Fibroblast of lung (primary cell): Measurements from ENCODE around the gene RAN.

Experiments
- EZH2 ChIP-seq: IDR thresholded peaks from 2 replicates; pipeline ENCODE4 v1.5.1; 2012; ENCODE audit warnings: low read length, control low read depth, mild to moderate bottlenecking; ENCODE audit errors: missing control alignments
- TF ChIP-seq, protein P1 (sequence below), 2 donors: IDR thresholded peaks in 1 of 2; conservative IDR thresholded peaks in 1 of 2; 1 replicate in 1 of 2; 2 replicates in 1 of 2; pipeline ENCODE4 v1.5.1; 2011 to 2012; ENCODE audit warnings: low read length in 2 of 2, control low read depth in 1 of 2, inconsistent platforms in 1 of 2, low read depth in 1 of 2, mild to moderate bottlenecking in 1 of 2

DNA sequence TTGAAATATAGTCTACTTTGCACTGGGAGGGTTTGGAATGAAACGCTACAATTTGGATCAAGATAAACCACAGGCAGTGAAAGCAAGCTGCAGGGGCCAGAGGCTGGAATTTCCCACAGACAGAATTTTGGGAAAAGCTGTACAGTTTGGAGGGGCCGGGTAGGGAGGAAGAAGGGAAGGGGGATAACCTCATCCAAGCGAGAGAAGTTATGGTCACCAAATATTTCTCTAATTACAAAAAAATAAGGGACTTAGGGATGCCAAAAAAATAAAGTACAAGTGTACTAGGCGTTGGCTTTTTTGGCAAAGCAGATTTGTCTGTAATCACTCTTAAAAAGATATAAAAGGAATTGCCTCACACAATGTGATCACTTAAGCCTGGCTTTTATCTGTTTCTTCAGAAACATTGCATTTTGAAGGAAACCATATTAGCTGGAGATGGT is 50.7 kb downstream of the RAN start:
- TF ChIP-seq, protein P1, sequence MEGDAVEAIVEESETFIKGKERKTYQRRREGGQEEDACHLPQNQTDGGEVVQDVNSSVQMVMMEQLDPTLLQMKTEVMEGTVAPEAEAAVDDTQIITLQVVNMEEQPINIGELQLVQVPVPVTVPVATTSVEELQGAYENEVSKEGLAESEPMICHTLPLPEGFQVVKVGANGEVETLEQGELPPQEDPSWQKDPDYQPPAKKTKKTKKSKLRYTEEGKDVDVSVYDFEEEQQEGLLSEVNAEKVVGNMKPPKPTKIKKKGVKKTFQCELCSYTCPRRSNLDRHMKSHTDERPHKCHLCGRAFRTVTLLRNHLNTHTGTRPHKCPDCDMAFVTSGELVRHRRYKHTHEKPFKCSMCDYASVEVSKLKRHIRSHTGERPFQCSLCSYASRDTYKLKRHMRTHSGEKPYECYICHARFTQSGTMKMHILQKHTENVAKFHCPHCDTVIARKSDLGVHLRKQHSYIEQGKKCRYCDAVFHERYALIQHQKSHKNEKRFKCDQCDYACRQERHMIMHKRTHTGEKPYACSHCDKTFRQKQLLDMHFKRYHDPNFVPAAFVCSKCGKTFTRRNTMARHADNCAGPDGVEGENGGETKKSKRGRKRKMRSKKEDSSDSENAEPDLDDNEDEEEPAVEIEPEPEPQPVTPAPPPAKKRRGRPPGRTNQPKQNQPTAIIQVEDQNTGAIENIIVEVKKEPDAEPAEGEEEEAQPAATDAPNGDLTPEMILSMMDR (conservative IDR thresholded peaks at IDR 0.05 in 1 of 2, IDR thresholded peaks at IDR 0.05 in 1 of 2; ENCODE audit: low read depth in 1 of 2, low read length in 2 of 2) = no peak
- TF ChIP-seq EZH2 = no peak
